ENCODE data around the gene KRT2.

Gene KRT2

GRCh38 chr12:52643233-52644077 is 8.6 kb downstream of the KRT2 start:
- TF ChIP-seq, protein P1, sequence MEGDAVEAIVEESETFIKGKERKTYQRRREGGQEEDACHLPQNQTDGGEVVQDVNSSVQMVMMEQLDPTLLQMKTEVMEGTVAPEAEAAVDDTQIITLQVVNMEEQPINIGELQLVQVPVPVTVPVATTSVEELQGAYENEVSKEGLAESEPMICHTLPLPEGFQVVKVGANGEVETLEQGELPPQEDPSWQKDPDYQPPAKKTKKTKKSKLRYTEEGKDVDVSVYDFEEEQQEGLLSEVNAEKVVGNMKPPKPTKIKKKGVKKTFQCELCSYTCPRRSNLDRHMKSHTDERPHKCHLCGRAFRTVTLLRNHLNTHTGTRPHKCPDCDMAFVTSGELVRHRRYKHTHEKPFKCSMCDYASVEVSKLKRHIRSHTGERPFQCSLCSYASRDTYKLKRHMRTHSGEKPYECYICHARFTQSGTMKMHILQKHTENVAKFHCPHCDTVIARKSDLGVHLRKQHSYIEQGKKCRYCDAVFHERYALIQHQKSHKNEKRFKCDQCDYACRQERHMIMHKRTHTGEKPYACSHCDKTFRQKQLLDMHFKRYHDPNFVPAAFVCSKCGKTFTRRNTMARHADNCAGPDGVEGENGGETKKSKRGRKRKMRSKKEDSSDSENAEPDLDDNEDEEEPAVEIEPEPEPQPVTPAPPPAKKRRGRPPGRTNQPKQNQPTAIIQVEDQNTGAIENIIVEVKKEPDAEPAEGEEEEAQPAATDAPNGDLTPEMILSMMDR (IDR thresholded peaks at IDR 0.05; ENCODE audit: low read depth, low read length) = no peak
- no peak overlapping the region for H3K4me3 ChIP-seq (replicated peaks in 1 of 2; ENCODE audit: low read depth in 2 of 2, low read length in 2 of 2)
- no peak for DNase-seq (ENCODE audit: low read depth in 2 of 2)

DNA sequence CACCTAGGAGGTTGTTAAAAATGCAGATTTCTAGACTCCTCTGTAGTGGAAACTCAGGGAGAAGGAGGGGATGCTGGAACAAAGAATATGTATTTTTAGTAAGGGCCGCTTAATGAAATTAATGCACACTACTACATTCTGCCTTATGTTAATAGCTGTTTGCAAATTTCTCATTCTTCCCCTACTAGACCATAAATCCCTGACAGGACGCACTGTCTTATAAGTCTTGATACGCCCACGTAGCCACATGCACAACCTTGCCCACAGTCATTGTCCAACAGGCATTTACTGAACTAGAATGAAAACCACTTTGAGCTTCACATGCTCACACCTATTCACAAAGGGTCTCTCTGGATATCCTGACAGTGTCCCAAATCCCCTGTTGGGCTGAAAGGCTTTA is 10.5 kb downstream of the KRT2 start:
- TF ChIP-seq, protein P1 (IDR thresholded peaks at IDR 0.05; ENCODE audit: low read depth, low read length) = no peak
- H3K4me3 ChIP-seq (replicated peaks in 1 of 2; ENCODE audit: low read depth in 2 of 2, low read length in 2 of 2) = no peak overlapping the region
- DNase-seq (ENCODE audit: low read depth in 2 of 2) = no peak

GRCh38 chr12:52637299-52637698 is 14.7 kb downstream of the KRT2 start:
- H3K4me3 ChIP-seq (replicated peaks in 1 of 2; ENCODE audit: low read depth in 2 of 2, low read length in 2 of 2) = no peak overlapping the region
- TF ChIP-seq, protein P1 (IDR thresholded peaks at IDR 0.05; ENCODE audit: low read depth, low read length) = no peak
- no peak for DNase-seq (ENCODE audit: low read depth in 2 of 2)

DNA sequence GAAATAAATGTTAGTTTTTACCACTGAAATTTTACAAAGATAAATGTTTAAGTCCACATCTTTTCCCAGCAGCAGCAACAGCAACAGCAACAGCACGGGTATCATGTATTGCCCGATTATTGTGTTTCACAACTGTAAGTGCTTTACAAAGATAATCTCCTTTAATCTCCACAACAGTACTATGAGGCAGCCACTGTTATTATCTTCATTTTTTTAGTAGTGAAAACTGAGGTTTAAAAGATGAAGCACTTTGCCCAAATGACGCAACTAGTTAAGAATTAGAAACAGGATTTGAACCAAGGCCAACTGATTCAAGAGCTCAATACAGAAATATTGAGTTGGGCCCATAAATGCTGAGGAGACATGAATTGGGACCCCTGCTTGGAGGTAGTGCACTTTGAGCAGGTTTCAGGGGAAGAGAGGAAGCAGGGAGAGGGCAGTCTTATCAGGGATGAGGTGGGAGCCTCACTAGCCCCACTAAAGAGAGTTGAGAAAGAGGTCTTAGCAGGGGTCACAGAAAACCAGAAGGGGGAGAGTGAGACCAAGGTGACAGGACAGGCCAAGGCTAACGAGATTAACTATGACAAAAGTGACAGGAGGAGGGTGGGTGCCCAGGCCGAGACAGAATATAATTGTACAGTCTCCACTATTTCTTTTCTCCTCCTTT is 15.3 kb downstream of the KRT2 start:
- TF ChIP-seq, protein P1 (IDR thresholded peaks at IDR 0.05; ENCODE audit: low read depth, low read length) = no peak

DNA sequence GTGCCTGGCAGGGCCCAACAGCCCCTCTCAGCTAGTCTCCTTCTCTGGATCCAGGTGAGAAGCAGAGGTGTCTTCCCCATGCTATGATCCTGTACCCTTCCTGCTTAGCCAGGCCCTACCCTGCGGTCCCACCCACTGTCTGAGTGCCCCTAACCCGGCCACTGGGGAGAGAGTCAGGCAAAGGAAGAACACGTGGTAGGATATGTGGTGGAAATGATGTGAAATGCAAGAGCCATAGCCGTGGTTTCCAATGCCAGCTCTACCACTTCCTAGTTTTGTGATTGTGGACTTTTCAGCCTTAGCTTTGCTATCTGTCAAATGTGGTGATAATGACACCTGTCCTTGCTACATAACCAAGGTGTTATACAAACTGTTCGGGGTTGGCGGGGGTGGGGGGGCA is 15.8 kb downstream of the KRT2 start:
- TF ChIP-seq, protein P1 (IDR thresholded peaks at IDR 0.05; ENCODE audit: low read depth, low read length) = no peak
- no peak for DNase-seq (ENCODE audit: low read depth in 2 of 2)
- H3K4me3 ChIP-seq (replicated peaks in 1 of 2; ENCODE audit: low read depth in 2 of 2, low read length in 2 of 2) = no peak overlapping the region

More for the DNA sequence above, 15.3 kb downstream of the KRT2 start:
- no peak overlapping the region for H3K4me3 ChIP-seq (replicated peaks in 1 of 2; ENCODE audit: low read depth in 2 of 2, low read length in 2 of 2)
- no peak for DNase-seq (ENCODE audit: low read depth in 2 of 2)

GRCh38 chr12:52634266-52635056 is 17.6 kb downstream of the KRT2 start:
- no peak for DNase-seq (ENCODE audit: low read depth in 2 of 2)

More at GRCh38 chr12:52634266-52635056, 17.6 kb downstream of the KRT2 start:
- no peak overlapping the region for H3K4me3 ChIP-seq (replicated peaks in 1 of 2; ENCODE audit: low read depth in 2 of 2, low read length in 2 of 2)
- TF ChIP-seq, protein P1 (IDR thresholded peaks at IDR 0.05; ENCODE audit: low read depth, low read length) = no peak
